OCI-LY3 (cell line): ENCODE data around the gene PCSK2.

ENCODE experiments used
- CTCF ChIP-seq: fragments of 200-600, 300-600 bp; sonication (generic); IDR thresholded peaks from 2 replicates; pipeline ENCODE4 v1.5.1; 2014; ENCODE audit warnings: antibody characterized with exemption, low read length, low read depth
- EZH2phosphoT487 ChIP-seq: fragments of 200-600 bp; shearing (Covaris generic); IDR thresholded peaks from 2 replicates; pipeline ENCODE4 v1.6.1; 2018; ENCODE audit warnings: antibody characterized with exemption, mixed run types, low read depth

GRCh38 chr20:17210387-17210786 is 16.5 kb upstream of the PCSK2 start:
- TF ChIP-seq CTCF, result no peak
- TF ChIP-seq EZH2phosphoT487, result no peak
